NCI-H2107 treated with DMSO at 0.1 percent for 48 hours (cell line): ENCODE measurements around the gene NARF.

Source experiments
- DNase-seq: peaks from one replicate; lab custom pipeline; 2025; ENCODE audit not compliant: unreplicated experiment; lab: John Stamatoyannopoulos, UW

The NARF gene

GRCh38 chr17:82433560-82434215, 24.9 kb upstream of the NARF start:
- no peak for DNase-seq

DNA sequence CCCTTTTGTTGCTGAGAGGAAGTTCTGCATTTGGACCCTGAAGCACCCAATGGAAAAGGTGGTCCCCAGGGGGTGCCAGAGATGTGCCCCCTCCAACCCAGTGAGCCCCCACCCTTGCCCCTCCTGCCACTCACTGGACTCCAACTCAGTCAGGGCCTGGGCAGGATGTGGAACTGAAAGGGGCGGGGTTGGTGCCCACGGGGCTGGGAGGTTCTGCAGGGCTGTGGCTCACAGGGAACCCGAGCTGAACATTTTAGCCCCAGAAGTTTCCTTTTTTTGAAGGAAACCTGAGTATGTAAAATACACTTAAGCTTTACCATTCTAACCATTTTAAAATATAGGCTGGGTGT, 24.4 kb upstream of the NARF start:
- DNase-seq: no peak

DNA sequence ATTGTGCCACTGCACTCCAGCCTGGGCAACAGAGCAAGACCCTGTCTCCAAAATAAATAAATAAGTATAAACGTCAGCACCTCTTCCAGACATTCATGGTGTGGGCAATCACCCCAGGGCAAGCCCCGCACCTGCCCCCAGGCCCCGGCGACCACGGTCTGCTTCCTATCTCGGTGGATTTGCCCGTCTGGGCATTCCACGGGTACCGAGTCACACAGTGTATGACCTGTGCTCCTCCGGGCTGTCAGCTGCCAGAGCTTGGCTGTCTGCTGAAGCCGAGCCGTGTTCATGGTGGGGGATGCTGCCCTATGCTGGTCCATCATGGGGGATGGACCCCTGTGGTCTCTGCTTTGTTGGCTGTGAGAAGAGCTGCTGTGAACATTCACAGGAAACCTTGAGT, 23.4 kb upstream of the NARF start:
- DNase-seq: no peak

- no peak for DNase-seq
Measured at GRCh38 chr17:82435601-82436583, 22.6 kb upstream of the NARF start.

DNA sequence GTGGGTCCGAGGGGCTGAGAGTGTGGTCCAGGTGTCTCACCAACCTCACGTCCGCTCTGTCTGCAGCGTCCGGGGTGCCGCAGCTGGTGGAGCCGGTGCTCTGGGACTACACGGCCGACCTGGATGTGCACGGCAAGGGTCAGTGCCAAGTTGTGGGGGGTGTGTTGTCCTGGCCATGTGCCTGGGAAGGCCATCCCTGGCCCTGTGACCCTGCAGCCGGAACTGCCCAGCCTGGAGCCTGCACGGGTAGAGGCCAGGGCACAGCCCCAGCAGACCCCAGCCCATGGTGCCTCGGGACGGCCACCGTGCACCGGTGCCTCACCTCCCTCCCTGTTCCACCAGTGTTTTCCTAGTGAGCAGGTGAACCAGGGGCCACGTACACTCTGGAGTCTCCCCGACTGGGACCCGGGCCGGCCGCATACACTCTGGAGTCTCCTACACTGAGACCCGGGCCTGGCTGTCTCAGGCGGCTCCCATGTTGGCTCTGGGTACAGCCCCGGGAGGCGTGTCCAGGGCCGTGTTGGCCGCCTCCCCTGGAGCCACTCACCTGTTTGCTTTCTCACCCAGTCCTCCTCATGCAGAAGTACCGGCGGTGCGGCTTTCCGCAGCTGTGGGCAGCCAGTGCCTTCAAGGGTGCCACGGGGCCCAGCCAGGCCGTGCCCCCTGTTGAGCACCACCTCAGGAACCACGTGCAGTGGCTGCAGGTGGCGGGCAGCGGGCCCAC, 21.8 kb upstream of the NARF start:
- DNase-seq: no peak

DNA sequence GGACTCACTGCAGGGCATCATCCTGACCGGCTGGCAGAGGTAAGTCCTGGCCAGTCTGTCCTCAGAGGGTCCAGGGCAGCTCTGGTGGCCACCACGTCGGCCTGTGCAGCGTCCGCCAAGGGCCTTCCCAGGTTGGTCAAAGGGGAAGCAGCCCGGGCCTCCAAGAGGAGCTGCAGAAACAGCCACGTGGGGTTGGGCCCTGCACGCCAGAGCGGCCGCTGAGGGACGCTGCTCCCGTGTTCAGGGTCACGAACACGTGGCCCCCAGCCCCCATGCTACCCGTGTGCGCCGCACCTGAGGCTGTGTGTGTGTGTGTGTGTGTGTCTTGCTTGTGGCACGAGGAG, 21.2 kb upstream of the NARF start:
- no peak for DNase-seq

DNA sequence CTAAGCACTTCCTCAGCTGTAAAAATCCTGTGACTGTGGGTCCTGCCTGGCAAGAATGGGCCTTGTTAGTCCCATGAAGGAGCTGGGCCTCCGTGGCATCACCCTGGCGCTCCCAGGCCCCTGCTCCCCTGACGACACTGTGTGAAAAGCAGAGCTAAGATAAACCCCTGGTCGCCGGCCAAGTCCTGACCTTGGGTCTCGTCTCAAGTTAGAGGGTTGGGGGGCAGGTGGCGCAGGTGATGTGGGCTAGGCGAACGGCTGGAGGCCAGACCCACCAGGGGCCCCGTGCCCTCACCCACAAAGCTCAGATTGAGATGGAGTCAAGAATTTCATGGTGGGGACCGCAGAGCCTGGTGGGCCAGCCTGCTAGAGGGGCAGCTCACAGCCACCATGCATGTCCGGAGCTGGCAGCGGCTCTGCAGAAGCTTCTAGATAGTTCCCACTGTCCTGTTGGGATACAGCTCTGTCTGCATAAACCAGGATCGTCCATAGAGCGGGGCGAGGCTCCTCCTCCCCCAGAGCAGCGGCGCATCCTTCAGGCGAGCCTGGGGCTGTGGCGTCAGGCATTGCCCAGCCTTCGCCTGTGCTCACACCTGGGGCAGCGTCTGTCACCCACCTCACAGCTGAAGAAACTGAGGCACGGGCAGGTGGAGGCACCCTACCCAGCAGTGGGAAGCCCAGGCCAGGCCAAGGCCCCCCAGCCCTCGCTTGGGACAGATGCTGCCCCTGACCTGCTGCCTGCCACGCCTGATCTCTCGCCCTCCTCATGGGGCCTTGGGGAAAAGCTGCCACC, 19.9 kb upstream of the NARF start:
- DNase-seq: no peak

DNA sequence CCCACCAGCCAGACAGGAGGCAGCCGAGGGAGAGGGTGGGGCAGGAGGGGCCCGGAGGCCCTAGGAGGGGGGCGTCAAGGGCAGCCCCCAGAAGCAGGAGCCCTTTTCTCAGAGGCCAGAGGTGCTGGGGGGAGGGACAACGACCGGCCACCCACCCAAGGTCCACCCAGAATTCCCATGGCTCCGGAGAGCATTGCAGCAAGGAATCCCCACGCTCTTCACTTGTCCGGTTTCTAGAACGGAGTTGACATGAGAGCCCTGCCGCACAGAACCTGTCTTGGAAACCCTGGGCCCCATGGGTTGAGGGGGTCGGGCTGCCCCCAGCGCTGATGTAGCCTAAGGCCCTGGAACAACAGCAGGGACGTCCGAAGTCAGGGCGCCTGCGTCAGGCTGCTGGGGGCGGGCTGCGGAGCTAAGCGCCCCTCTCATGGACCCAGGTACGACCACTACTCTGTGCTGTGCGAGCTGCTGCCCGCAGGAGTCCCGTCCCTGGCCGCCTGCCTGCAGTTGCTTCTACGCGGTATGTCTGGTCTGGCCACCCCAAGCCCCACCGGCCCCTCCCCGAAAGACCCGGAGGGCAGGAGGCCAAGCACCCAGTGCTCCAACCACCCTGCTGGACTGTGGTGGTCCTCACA, 19.2 kb upstream of the NARF start:
- DNase-seq: no peak

GRCh38 chr17:82439829-82440365, 18.6 kb upstream of the NARF start:
- DNase-seq: no peak

DNA sequence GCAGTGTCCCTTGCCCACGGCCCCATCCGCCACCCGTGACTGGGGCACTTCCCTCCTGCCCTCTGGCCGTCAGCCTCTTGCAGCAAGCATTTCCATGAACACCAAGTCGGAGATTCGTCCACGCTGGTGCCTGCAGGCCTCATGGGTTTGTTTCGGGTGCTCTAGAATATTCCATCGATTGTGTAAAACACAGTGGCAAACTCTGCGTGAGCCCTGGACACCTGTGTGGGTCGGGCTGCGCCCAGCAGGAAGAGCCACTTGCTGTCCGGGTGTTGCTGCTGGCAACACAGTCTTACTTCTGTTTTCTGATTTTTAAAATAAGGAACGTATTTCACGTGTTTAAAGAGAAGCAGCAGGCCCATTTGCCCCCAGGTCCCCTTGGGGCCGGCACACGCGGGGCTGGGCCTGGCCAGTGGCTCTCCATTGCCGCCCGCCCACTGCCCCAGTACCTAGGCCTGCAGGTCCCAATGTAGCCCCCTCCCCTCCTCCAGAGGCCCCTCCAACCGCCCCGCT, 18.0 kb upstream of the NARF start:
- no peak for DNase-seq

DNA sequence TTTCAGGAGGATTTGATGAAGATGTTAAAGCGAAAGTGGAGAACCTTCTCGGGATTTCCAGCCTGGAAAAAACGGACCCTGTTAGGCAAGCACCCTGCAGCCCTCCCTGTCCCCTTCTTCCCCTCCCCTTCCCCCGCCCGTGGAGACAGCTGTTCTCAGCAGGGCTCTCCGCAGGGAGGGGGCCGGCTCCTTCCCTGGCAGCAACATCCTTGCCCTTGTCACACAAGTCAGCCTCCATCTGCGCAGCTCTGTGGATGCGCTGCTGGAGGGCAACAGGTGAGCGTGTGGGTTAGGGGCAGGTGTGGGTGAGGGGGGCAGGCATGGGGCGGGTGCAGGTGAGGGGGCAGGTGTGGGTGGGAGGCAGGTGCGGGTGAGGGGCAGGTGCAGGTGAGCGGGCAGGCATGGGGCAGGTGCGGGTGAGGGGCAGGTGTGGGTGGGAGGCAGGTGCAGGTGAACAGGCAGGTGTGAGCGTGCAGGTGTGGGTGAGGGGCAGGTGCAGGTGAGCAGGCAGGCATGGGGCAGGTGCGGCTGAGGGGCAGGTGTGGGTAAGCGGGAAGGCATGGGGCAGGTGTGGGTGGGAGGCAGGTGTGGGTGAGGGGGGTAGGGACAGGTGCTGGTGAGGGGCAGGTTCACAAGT, 17.4 kb upstream of the NARF start:
- DNase-seq: no peak

DNA sequence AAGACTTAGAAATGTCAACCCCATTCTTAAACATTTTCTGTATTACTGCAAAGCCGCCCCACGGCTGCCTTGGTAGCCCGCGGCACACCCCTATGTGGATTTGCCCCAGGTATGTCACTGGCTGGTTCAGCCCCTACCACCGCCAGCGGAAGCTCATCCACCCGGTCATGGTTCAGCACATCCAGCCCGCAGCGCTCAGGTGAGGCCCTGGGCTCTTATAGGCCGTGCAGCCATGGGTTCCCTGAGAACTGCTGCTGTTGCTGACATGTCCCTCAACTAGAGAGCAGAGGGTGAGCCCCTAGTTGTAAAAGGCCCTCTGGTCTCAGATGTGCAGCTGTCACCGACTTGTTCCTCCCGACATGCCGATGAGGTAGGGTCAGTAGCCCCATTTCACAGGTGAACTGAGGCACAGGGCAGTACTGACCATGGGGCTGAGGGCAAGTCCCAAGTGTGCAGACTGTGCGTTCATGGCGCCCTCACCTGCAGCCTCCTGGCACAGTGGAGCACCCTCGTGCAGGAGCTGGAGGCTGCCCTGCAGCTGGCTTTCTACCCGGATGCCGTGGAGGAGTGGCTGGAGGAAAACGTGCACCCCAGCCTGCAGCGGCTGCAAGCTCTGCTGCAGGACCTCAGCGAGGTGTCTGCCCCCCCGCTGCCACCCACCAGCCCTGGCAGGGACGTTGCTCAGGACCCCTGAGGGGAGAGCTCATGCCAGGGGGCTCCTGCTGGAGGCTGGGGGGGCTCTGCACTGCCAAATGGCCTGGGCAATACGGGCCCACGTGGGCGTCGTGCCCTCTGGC, 16.7 kb upstream of the NARF start:
- no peak for DNase-seq

GRCh38 chr17:82442643-82443464, 15.7 kb upstream of the NARF start:
- DNase-seq: no peak

- DNase-seq: no peak
Measured at GRCh38 chr17:82443465-82444283, 14.9 kb upstream of the NARF start.

DNA sequence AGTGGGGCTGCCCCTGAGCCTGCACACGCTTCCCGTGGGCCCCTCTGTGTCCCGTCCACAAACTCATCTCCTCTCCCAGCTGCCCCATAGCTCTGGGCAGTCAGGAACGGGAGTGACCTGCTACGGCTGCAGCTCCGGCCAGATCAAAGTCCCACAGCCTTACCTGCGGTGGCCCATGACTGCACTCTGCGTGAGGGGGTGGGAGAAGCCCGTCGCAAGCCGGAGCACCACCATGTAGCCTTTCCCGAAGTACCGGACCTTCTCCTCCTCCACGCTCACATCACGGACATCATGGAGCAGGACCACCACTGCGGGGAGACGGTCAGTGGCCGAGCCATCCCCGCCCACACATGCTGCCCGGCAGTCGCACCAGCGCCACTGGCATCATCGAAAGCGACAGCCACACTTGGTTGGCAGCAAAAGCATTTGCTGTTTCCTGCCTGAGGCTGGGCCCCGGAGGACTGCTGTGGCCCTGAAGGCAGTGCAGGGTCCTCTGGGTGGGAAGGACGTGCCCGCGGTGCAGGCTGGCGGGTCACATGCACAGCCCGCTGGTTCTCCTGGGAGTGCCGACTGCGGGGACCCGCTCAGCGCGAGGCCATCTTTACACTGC, 14.2 kb upstream of the NARF start:
- no peak for DNase-seq

GRCh38 chr17:82444941-82445521, 13.5 kb upstream of the NARF start:
- no peak for DNase-seq
